Loucy (cell line): ENCODE results near the gene LEPR.

Source experiments
- H2AFZ ChIP-seq: fragments of 200-600 bp; sonication (generic); 2 replicates; pipeline ENCODE4 v1.6.0; 2016; ENCODE audit warnings: antibody characterized with exemption, mild to moderate bottlenecking, low read length, moderate library complexity
- H3F3A ChIP-seq: fragments of 200-600 bp; 2 replicates; pipeline ENCODE4 v1.6.0; 2016; ENCODE audit warnings: antibody characterized with exemption, low read depth, mild to moderate bottlenecking
- H3K27me3 ChIP-seq: fragments of 200-600 bp; sonication (generic); 2 replicates; pipeline ENCODE4 v1.6.1; 2014; ENCODE audit warnings: low read length, mild to moderate bottlenecking; ENCODE audit not compliant: insufficient read depth, poor library complexity, severe bottlenecking
- H3K36me3 ChIP-seq: fragments of 200-600 bp; sonication (generic); 2 replicates; pipeline ENCODE4 v1.6.1; 2016; ENCODE audit warnings: low read length; ENCODE audit not compliant: insufficient read depth
- H3K4me1 ChIP-seq: fragments of 200-600 bp; sonication (generic); 2 replicates; pipeline ENCODE4 v1.5.1; 2014; ENCODE audit warnings: low read length, mild to moderate bottlenecking; ENCODE audit not compliant: insufficient read depth, poor library complexity, severe bottlenecking
- H3K4me2 ChIP-seq: fragments of 200-600 bp; sonication (generic); 2 replicates; pipeline ENCODE4 v1.6.0; 2014; ENCODE audit warnings: antibody characterized with exemption, low read length, low read depth, mild to moderate bottlenecking; ENCODE audit not compliant: poor library complexity, severe bottlenecking
- H3K4me3 ChIP-seq: fragments of 200-600 bp; sonication (generic); 2 replicates; pipeline ENCODE4 v1.5.1; 2014; ENCODE audit warnings: low read length, mild to moderate bottlenecking, mixed read lengths; ENCODE audit not compliant: poor library complexity, severe bottlenecking
- H3K79me2 ChIP-seq: fragments of 200-600 bp; sonication (generic); 2 replicates; pipeline ENCODE4 v1.6.1; 2014; ENCODE audit warnings: low read length; ENCODE audit not compliant: insufficient read depth
- H3K9ac ChIP-seq: fragments of 200-600 bp; sonication (generic); 2 replicates; pipeline ENCODE4 v1.6.0; 2014; ENCODE audit warnings: mild to moderate bottlenecking, low read depth, low read length, moderate library complexity; ENCODE audit not compliant: poor library complexity, severe bottlenecking
- H3K9me2 ChIP-seq: fragments of 200-600 bp; sonication (generic); replicated peaks from 2 replicates; pipeline ENCODE4 v1.6.1; 2016; ENCODE audit warnings: low read depth, low read length, mixed read lengths
- H3K9me3 ChIP-seq: fragments of 200-600 bp; sonication (generic); 2 replicates; pipeline ENCODE4 v1.6.1; 2014; ENCODE audit warnings: mild to moderate bottlenecking, antibody characterized with exemption, low read length, low read depth; ENCODE audit not compliant: insufficient read depth
- H4K20me1 ChIP-seq: fragments of 200-600 bp; sonication (generic); 2 replicates; pipeline ENCODE4 v1.6.0; 2014; ENCODE audit warnings: antibody characterized with exemption, low read length, mild to moderate bottlenecking; ENCODE audit not compliant: insufficient read depth, poor library complexity, severe bottlenecking
- CTCF ChIP-seq: fragments of 200-600 bp; sonication (generic); conservative IDR thresholded peaks from 2 replicates; pipeline ENCODE4 v1.5.1; 2014; ENCODE audit warnings: mild to moderate bottlenecking, antibody characterized with exemption, low read length
- EZH2phosphoT487 ChIP-seq: fragments of 200-600 bp; IDR thresholded peaks from 2 replicates; pipeline ENCODE4 v1.6.1; 2018; ENCODE audit warnings: antibody characterized with exemption, mild to moderate bottlenecking, moderate library complexity, borderline replicate concordance

LEPR gene

DNA sequence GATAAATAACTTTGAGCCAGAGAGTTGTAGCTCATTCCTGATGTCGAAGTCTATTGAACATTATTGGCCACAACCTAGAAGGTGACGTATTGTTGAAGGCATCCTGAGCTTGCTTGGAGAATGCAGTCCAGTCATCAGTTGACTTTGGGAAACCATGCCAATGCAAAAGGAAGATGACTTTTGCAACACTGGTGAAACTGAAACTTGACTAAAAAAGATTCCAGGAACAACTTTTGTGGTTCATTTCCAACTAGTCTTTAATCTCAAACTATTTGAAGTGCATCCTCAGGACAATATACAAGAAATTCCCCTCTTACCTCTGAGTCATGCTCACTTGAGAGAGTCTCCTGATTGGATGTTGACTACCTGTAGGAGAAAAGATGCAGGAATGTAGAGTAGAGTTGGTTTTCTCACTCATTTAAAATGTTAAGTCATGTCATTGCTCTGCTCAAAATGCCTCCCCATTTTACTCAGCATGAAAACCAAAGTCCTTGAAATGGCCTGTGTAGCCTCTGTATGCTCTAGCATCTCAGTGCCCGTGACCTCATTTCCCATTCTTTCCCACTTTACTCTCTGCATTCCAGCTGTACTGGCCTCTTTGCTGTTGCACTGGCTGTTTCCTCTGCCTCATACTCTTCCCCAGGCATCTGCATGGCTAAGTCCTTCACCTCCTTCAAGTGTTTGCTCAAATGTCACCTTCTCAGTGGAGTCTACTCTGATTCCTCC is 24.4 kb upstream of the LEPR start:
- Histone ChIP-seq H3K4me2 (no peak overlapping the region), H4K20me1 (no peaks in the 10 kb centered on the region), H2AFZ (no peak overlapping the region), H3K36me3 (peaks cover 7% of the 10 kb centered on the region; the same call in 1 of the 2 replicates), H3K4me1 (no peaks in the 10 kb centered on the region), H3K9ac (no peak overlapping the region), H3K9me2 (no peaks in the 10 kb centered on the region), H3K4me3 (no peak overlapping the region), H3F3A (no peaks in the 10 kb centered on the region), H3K27me3 (no peaks in the 10 kb centered on the region), H3K9me3 (no peaks in the 10 kb centered on the region), H3K79me2 (no peaks in the 10 kb centered on the region)
- TF ChIP-seq EZH2phosphoT487, result no peak
- TF ChIP-seq CTCF, result no peak

- Histone ChIP-seq H3K4me1 (no peaks in the 10 kb centered on the region), H4K20me1 (no peaks in the 10 kb centered on the region), H3K27me3 (no peaks in the 10 kb centered on the region), H3K36me3 (peaks cover 12% of the 10 kb centered on the region; the same call in 1 of the 2 replicates), H3K9me3 (no peaks in the 10 kb centered on the region), H3K4me3 (no peak overlapping the region), H3K4me2 (no peak overlapping the region), H3F3A (no peaks in the 10 kb centered on the region), H2AFZ (no peak overlapping the region), H3K79me2 (no peaks in the 10 kb centered on the region), H3K9ac (no peak overlapping the region), H3K9me2 (no peaks in the 10 kb centered on the region)
- TF ChIP-seq CTCF (no peak), EZH2phosphoT487 (no peak)
These were observed 22.4 kb upstream of the LEPR start for GRCh38 chr1:65398083-65398482.

- Histone ChIP-seq H3K9ac (no peak overlapping the region), H3K27me3 (no peaks in the 10 kb centered on the region), H3K4me2 (no peak overlapping the region), H3K4me3 (no peak overlapping the region), H2AFZ (no peak overlapping the region), H3K9me2 (no peaks in the 10 kb centered on the region), H4K20me1 (no peaks in the 10 kb centered on the region), H3K79me2 (no peaks in the 10 kb centered on the region), H3K9me3 (no peaks in the 10 kb centered on the region), H3K36me3 (peaks cover 12% of the 10 kb centered on the region; the same call in 1 of the 2 replicates), H3F3A (no peaks in the 10 kb centered on the region), H3K4me1 (no peaks in the 10 kb centered on the region)
- TF ChIP-seq CTCF, result no peak
- no peak for TF ChIP-seq EZH2phosphoT487
These were observed 21.5 kb upstream of the LEPR start for GRCh38 chr1:65399003-65399402.
